GM19240 (cell line): ENCODE measurements around the gene TMEM170B.

Experiments
- DNase-seq: peaks from one replicate; pipeline ENCODE4 v3.0.0; 2011; ENCODE audit warnings: low spot score; ENCODE audit not compliant: insufficient read length

TMEM170B gene

GRCh38 chr6:11614534-11615213, 77.1 kb downstream of the TMEM170B start:
- DNase-seq, result no peak

GRCh38 chr6:11615214-11615602, 77.7 kb downstream of the TMEM170B start:
- DNase-seq, result no peak

GRCh38 chr6:11616200-11616611, 78.7 kb downstream of the TMEM170B start:
- no peak for DNase-seq

DNA sequence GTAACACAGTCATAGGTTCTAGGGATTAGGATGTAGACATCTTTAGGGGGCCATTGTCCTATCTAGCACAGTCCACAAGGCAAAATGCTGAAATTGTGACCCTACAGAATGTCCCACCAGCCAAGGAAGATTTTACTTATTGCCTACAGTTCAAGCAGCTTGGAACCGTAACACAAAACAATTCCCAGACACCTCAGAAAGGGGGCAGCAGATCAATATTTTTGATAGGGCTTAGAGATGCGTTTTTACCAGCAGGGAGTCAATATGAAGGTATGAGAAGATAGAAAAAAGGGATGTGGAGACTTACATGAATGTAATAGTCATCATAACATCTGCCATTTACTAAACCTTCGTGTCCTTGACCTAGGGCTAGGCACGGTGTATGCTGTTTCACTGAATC, 81.0 kb downstream of the TMEM170B start:
- DNase-seq, result no peak

DNA sequence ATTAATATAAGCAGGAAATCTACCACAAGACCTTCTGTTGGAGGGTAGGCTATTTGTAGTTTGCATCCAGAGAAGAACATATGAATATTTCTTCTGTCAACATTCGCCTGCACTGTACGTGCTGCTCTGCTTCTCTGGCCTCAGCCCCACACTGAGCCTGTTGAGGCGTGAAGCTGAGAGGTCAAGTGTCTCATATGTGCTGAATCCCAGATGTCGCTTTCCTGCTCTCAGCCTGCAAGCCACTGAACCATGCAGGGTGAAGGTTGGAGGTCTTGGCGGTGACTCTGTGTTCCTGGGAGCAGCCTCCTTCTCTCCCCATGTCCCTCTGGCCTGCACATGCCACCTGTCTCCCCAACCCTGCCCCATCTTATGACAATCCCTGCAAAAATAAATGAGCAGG, 83.6 kb downstream of the TMEM170B start:
- DNase-seq, result no peak

GRCh38 chr6:11622156-11622555, 84.6 kb downstream of the TMEM170B start:
- DNase-seq, result no peak

DNA sequence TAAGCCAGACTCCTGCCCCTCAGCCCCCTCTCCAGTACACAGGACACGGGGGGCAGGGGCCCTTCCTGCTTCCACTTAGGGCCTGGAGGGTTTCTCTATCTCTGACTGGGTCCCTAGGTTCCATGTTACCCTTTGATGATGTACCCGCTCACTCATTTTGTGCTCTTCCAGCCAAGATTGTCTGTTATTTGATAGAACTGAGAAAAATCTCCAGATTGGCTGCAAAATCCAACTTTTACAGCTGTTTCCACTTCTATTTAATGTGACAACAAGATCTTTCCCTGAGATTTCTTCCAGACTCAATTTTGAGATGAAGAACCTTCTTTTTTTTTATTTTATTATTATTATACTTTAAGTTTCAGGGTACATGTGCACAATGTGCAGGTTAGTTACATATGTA, 85.7 kb downstream of the TMEM170B start:
- no peak for DNase-seq

DNA sequence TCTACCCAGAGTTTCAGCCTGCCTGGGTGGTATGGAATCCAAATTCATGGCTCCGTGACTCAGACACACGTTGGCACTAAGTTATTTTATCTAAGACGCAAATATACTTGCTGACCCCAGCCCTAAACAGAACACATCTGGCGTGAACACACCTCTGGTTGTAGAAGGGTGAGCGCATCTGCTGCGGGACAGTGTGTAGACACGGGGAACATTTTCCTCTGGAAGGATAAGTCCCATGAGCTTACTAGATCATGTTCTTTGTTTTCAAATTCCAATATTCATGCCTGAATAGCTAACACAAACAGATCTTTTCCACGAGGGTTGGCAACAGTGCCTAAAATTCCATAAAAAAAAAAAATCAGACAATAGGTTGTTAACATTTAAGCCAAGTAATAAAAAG, 87.8 kb downstream of the TMEM170B start:
- no peak for DNase-seq

GRCh38 chr6:11626356-11626755, 88.8 kb downstream of the TMEM170B start:
- no peak for DNase-seq

GRCh38 chr6:11628562-11628961, 91.0 kb downstream of the TMEM170B start:
- DNase-seq, result no peak

DNA sequence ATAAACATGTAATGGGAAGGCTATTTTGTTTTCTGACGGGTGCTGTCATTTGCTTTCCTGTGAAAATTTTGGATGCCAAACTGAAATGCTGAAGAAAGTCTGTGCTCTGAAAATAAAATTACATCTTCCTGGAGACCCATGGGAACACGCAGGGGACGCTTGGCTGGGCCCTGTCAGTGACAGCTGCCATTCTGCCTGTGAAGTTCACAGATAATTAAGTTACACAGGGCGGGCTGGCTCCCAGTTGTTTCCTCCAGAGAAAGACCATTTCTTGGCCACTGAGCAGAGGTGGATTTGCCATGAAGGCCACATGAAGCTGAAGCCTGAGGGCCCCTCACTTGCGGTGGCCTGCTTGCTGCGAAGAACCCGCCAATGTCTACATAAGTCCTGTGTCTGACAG, 93.5 kb downstream of the TMEM170B start:
- DNase-seq, result no peak

- DNase-seq, result no peak
Measured at GRCh38 chr6:11631539-11631938, 94.0 kb downstream of the TMEM170B start.

DNA sequence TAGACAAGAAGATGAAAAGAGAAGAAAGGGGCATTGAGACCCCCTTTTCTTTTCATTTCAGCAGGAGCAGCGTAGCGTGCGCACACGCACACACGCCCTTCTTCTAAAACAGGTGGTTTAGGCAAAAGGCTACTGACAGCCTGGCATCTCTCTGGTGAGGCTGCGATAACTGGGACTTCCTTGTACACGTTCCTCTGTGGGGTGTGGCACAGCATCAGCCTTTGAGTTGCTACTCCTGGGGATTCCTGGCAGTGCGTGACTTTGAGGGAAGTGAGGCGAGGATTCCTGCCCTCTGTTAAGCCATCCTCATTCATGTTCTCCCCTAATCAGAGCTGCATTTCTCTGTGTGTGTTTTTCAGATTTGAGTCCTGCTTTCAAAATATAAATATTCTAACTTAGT, 94.7 kb downstream of the TMEM170B start:
- DNase-seq, result no peak

GRCh38 chr6:11632795-11633511, 95.4 kb downstream of the TMEM170B start:
- no peak for DNase-seq
